Liver (tissue), 3 donors: Measurements from ENCODE around the gene CD226.

Experiments used
- EGR1 ChIP-seq, 2 donors: IDR thresholded peaks; 2 replicates each; pipeline ENCODE4 v1.6.1; 2016 to 2018; ENCODE audit warnings: antibody characterized with exemption in 2 of 2, low read depth in 2 of 2
- GABPA ChIP-seq, 2 donors: IDR thresholded peaks in 1 of 2; conservative IDR thresholded peaks in 1 of 2; 2 replicates each; pipeline ENCODE4 v1.6.1; 2016; ENCODE audit warnings: antibody characterized with exemption in 2 of 2, mild to moderate bottlenecking in 1 of 2, moderate library complexity in 1 of 2
- RAD21 ChIP-seq, 2 donors: IDR thresholded peaks; 2 replicates each; pipeline ENCODE4 v1.6.1; 2016; ENCODE audit warnings: antibody characterized with exemption in 2 of 2, mild to moderate bottlenecking in 2 of 2
- REST ChIP-seq: IDR thresholded peaks from 2 replicates; pipeline ENCODE4 v1.6.1; 2016; ENCODE audit warnings: antibody characterized with exemption, mild to moderate bottlenecking
- YY1 ChIP-seq: IDR thresholded peaks from 2 replicates; pipeline ENCODE4 v1.6.1; 2016; ENCODE audit warnings: antibody characterized with exemption, mild to moderate bottlenecking
- TF ChIP-seq, protein P1 (sequence below): fragments of 150-350 bp; IDR thresholded peaks from 2 replicates; pipeline ENCODE4 v1.5.1; 2017; ENCODE audit warnings: improper control_type of control experiment, low read depth, low read length; ENCODE audit not compliant: missing input control
- TF ChIP-seq, protein P2 (sequence below): IDR thresholded peaks from 2 replicates; pipeline ENCODE4 v1.6.1; 2016; ENCODE audit warnings: antibody characterized with exemption
- donor health status: healthy.
- donor health status: healthy.

DNA sequence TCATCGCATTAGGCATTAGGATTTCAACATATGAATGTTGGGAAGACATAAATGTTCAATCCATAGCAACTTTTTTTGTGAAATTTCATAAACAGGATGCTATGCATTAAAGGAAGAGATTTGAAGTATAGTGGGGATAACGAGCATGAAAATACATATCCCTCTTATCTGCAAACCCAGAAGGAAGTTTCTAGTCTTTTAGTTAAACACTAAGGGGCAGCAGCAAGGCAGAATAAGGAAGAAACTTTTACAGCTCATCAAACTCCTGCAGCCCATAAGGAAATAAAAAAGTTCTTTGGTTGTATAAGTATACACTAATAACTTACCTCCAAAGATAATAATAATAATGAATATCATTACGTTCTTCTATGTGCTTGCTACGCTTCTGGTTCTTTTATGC lies 81.5 kb downstream of the CD226 start:
- TF ChIP-seq, protein P1, sequence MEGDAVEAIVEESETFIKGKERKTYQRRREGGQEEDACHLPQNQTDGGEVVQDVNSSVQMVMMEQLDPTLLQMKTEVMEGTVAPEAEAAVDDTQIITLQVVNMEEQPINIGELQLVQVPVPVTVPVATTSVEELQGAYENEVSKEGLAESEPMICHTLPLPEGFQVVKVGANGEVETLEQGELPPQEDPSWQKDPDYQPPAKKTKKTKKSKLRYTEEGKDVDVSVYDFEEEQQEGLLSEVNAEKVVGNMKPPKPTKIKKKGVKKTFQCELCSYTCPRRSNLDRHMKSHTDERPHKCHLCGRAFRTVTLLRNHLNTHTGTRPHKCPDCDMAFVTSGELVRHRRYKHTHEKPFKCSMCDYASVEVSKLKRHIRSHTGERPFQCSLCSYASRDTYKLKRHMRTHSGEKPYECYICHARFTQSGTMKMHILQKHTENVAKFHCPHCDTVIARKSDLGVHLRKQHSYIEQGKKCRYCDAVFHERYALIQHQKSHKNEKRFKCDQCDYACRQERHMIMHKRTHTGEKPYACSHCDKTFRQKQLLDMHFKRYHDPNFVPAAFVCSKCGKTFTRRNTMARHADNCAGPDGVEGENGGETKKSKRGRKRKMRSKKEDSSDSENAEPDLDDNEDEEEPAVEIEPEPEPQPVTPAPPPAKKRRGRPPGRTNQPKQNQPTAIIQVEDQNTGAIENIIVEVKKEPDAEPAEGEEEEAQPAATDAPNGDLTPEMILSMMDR: no peak
- TF ChIP-seq EGR1 (IDR thresholded peaks at IDR 0.05; ENCODE audit: low read depth in 2 of 2) (no peak), REST (no peak), GABPA (IDR thresholded peaks at IDR 0.05 in 1 of 2, conservative IDR thresholded peaks at IDR 0.05 in 1 of 2) (no peak), YY1 (no peak), RAD21 (IDR thresholded peaks at IDR 0.05) (no peak)
- TF ChIP-seq, protein P2, sequence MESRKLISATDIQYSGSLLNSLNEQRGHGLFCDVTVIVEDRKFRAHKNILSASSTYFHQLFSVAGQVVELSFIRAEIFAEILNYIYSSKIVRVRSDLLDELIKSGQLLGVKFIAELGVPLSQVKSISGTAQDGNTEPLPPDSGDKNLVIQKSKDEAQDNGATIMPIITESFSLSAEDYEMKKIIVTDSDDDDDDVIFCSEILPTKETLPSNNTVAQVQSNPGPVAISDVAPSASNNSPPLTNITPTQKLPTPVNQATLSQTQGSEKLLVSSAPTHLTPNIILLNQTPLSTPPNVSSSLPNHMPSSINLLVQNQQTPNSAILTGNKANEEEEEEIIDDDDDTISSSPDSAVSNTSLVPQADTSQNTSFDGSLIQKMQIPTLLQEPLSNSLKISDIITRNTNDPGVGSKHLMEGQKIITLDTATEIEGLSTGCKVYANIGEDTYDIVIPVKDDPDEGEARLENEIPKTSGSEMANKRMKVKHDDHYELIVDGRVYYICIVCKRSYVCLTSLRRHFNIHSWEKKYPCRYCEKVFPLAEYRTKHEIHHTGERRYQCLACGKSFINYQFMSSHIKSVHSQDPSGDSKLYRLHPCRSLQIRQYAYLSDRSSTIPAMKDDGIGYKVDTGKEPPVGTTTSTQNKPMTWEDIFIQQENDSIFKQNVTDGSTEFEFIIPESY: no peak
